Hematopoietic multipotent progenitor cell (in vitro differentiated cells): Measurements from ENCODE around the gene DTNBP1. TPM values are rescaled to one million over a fixed set of nuclear protein-coding genes. Genes with fewer than 3 reads are reported as not detected.

Experiments
- DNase-seq, 3 donors: peaks; one replicate each; pipeline ENCODE4 v3.0.0-alpha.2; 2011 to 2015; ENCODE audit warnings: low read depth in 2 of 3, low spot score in 2 of 3
- total RNA-seq: library from RNA; depleted of rRNA; stranded (reverse); fragments of >200 nt; gene quantifications from one replicate; pipeline ENCODE4 v1.2.3, GENCODE V29; 2012

DTNBP1 gene
- total RNA-seq, 1 donor: 17.5 TPM

DNA sequence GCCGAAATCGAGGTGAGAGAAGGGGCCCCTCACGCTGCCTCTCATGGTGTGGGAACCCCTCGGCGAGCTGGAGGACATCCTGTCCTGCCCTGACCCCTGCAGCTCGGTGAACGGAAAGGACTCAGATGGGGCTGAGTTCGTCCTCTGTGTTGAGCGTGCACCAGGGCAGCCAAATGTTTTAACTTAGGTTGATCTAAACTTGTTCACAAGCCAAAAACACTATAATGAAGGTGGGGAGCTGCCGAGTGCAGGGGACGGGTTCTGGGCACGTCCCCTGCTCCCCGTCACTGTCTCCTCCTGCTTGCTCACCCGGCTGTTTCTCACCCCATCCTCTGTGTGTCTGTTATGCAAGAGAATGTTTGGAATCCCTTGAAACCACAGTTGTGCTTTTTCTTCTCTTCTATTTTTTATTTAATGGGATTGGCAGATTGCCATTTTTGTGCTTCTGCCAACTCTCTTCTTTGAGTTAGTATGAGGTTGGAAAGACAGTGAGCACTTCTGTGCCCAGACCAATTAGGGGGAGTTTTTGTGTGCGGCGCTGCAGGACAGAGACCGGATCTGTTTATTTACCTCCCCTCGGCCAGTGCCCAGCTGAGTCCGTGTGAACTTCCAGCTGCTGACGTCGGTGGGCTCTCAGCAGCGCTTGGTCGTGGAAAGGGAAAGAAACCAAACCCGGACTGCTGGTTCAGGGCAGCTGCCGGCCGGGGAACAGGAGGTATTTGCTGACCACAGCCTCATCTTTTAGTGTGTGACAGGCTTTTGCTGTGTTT lies 158.1 kb downstream of the DTNBP1 start:
- DNase-seq: no peak

DNA sequence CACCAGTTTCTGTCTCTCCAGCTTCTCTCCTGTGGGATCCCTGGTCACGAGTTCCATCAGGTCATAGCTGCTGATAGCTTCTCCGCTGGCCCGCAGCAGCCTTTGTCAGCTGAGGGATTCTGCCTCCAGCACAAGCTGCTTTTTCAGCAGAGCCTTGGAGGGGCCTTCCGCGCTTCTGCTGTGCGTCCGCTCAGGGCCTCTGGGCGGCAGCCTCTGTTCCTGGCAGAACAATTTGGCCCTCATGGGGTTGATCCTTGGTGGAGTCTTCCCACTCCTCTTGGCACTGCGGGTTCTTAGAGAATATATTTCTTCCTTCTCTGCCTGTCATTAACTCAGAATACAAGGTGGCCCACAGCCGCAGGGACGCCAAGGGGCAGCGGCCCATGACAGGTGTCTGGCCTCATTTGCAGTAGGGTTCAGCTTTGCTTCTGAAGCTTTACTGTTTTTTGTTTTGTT lies 158.8 kb downstream of the DTNBP1 start:
- no peak for DNase-seq

DNA sequence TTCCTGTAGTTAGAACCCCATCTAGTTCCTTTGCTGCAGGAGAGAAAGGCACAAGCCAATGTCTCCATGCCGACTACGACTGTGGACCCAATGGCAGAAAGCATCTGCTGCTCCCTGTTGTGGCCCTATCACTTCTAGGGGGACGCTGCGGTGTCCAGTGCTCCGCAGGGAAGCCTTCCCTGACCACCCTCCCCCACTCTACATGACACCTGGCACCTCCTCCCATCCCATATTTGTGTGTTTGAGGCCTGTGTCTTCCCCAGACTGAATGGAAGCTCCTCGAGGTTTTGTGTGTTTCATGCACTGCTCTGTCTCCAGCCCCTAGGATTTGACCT lies 159.5 kb downstream of the DTNBP1 start:
- no peak for DNase-seq

DNA sequence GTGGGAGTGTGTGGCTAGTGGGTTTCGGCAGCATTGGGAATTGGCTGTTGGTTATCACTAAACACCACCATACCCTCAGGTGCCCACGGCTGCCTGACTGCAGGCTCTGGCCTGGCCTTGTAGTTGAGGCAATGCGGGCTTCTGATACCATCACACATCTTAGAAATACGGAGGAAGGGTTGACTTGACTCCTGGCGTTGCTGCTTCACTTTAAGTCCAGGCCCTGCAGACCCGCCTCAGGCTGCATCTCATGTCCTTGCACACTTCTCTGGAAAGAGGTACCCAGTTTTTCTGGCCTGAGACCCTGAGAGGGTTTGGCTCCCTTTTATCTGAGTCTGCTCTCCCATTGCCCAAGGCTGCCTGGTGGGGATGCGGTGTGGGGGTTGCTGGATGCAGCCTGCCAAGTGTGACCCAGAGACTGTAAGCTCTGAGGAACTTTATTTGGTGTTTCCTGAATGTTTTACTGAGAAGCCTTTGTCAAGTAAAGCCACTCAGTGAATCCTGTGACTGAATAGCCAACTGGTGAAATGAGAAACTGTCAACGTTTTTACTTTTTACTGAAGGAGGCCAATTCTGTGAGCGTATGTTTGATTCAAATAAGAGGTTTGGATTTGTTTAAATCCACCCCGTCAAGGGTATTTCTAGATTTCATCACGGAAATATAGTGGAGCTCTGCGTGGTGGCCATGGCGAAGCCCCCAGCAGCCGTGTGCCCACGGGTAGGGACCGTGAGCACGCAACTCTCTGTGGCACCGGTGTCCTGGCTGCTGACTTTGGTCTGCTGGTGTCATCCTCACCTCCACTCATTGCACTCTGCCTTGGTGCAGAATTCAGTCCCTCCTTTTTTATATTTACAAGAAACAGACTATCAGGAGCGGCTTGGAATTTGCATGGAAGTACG lies 160.1 kb downstream of the DTNBP1 start:
- no peak for DNase-seq

DNA sequence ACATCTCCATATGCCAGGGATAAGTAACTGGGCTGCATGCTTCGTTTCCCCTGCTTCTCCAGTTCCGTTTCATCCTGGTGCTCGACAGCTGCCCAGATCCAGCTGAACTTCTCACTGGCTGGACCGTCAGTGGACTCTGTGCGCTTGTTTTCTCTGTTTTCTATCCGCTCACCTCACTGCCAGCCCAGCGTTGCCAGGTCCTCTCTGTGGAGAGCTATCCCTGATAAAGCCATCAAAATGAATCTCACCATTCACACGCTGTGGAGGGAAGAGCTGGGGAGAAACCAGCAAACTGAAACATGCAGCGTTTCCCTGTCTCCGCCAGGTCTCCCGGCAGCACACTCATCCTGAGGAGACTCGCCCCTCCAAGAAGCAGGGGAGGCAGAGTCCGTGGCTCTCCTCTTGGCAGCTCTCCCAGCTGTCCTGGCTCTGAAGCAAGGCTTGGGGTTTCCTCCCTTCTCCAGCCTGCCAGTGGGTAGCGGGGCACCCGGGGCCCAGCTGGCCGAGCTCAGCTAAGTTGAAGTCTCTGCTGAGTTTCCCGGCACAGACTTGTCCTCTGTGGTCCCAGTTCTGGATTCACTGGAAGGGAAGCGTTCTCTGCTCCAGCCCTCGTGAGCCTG lies 160.9 kb downstream of the DTNBP1 start:
- DNase-seq: no peak

DNA sequence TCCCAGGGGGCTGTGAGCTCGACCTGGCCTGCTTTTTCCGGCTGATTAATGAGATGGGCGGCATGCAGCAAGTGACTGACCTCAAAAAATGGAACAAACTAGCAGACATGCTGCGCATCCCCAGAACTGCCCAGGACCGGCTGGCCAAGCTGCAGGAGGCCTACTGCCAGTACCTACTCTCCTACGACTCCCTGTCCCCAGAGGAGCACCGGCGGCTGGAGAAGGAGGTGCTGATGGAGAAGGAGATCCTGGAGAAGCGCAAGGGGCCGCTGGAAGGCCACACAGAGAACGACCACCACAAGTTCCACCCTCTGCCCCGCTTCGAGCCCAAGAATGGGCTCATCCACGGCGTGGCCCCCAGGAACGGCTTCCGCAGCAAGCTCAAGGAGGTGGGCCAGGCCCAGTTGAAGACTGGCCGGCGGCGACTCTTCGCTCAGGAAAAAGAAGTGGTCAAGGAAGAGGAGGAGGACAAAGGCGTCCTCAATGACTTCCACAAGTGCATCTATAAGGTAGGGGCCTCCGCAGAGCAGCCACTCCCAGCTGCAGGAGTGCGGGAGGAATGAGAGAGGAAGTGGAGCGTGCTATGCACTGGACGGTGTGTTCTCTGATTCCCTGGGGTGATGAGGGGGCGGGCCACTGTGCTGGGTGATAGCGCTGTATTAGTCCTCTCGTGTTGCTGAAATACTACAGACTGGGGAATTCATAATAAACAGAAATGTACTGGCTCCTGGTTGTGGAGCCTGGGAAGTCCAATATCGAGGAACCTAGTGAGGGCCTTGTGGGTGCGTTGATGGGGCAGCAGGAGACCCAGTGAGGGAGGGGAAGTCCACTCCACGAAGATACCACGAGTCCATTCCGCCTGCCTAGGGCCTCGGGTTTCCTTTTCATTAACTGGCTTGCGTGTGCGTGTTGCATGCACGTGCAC lies 161.7 kb downstream of the DTNBP1 start:
- no peak for DNase-seq

DNA sequence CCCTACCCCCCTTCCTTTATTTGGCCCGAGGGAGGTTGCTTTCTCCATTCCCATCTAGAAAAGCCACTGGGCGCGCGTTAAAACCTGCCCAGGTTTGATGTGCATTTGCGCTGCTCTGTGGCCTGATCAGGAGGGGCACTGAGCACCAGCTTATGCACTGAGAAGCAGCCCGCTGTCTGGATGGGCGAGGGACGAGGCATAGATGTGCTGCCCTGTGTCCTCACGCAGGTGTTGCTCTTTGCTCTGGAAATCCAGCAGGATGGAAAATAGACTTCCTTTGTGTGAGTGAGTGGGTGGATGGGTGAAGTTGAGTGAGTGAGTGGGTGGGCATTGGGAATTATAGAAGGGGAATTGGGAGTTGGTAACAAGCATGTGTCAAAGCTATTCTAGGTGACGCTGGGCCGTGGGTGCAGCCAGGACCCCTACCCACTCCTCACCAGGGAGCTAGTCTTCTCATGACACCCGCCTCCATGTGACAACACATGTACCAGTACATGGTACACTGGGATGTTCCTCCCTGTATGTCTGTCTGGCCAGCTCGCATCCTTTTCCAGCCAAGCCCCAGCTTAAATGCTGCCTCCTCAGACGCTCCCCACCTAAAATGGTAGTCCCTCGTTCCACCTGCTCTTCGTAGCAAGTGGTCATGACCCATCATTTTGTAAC lies 162.6 kb downstream of the DTNBP1 start:
- DNase-seq: no peak

DNA sequence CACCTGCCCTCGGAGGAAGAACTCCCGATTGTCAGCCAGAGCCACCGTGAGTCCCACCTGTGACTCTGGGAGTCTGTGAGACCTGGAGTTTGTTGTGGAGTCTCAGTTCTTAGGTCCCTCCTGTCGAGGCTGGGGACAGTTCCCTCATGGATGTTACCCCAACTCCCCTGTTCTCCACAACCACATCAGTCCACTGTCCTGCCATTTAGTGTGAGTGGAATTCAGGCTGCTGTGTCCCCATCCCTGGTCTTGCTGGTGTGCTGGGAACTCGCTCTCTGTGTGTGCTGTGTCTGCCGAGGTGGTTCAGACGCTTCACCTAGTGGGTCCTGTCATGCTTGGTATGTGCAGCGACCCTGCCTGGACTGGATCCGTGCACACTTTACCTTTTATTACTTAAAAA lies 163.2 kb downstream of the DTNBP1 start:
- DNase-seq: no peak

DNA sequence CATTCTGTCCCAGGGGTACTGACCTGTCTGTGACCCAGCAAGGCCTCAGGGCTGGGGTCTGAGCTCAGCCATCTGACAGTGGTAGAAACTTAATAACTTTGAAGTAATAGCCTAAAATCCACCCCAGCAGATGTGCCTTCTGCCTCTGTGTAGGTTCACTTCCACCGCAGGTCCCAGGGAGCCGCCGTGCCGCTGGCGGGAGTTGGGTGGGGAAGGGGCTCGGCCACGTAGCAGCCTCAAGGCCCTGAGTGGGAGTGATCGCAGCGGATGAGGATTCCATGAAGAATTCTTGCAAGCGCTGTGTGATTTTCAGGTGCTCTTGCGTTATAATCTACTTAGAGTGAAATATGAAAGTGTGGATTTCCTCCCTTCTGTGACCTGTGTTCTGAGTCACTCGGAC lies 163.7 kb downstream of the DTNBP1 start:
- no peak for DNase-seq

DNA sequence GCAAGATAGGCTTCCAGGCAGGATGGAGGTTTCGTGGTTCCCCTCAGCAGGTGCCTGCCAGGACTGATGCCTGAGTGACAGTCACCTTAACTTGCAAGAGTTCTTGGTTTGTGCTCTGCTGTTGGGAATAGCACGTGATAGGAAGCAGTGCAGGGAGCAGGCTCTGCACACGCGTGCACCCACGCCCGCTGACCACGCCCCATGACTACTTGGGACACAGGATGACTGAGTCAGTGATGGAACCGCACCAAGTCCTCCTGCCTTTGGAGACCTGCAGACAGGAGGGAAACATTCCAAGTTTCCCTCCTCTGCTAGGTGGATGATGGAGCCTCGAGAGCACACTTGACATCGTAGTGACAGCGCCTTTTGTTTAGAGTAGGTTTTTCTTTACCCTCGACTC lies 164.2 kb downstream of the DTNBP1 start:
- DNase-seq: no peak

DNA sequence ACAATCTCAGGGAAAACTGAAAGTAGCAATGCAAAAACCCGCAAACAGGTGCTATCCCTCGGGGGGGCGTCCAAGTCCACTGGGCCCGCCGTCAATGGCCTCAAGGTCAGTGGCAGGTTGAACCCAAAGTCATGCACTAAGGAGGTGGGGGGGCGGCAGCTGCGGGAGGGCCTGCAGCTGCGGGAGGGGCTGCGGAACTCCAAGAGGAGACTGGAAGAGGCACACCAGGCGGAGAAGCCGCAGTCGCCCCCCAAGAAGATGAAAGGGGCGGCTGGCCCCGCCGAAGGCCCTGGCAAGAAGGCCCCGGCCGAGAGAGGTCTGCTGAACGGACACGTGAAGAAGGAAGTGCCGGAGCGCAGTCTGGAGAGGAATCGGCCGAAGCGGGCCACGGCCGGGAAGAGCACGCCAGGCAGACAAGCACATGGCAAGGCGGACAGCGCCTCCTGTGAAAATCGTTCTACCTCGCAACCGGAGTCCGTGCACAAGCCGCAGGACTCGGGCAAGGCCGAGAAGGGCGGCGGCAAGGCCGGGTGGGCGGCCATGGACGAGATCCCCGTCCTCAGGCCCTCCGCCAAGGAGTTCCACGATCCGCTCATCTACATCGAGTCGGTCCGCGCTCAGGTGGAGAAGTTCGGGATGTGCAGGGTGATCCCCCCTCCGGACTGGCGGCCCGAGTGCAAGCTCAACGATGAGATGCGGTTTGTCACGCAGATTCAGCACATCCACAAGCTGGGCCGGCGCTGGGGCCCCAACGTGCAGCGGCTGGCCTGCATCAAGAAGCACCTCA lies 166.3 kb downstream of the DTNBP1 start:
- no peak for DNase-seq

DNA sequence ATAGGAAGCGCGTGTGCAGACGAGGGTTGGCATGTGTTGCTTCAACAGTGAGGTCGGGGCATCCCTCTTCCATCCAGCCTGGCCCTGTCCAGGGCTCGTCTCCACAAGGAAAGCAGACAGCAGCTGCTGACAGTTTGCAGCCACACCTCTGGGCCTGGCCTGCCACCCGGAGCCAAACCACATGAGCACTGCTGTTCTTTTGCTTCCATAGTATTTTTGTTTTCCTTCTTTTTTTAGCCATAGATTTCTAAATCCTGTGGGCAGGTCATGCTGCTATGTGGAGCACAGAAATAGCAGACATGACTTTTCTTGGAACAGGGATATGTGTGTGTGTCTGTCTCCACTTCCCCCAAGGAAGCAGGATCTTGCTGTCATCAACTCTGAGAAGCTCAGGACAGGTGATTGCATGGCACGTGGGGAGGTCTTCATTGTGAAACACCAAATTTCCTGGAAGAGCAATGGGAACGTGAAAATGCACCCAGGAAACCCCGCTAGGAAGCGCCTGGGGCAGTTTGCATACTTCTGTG lies 167.4 kb downstream of the DTNBP1 start:
- DNase-seq: no peak

DNA sequence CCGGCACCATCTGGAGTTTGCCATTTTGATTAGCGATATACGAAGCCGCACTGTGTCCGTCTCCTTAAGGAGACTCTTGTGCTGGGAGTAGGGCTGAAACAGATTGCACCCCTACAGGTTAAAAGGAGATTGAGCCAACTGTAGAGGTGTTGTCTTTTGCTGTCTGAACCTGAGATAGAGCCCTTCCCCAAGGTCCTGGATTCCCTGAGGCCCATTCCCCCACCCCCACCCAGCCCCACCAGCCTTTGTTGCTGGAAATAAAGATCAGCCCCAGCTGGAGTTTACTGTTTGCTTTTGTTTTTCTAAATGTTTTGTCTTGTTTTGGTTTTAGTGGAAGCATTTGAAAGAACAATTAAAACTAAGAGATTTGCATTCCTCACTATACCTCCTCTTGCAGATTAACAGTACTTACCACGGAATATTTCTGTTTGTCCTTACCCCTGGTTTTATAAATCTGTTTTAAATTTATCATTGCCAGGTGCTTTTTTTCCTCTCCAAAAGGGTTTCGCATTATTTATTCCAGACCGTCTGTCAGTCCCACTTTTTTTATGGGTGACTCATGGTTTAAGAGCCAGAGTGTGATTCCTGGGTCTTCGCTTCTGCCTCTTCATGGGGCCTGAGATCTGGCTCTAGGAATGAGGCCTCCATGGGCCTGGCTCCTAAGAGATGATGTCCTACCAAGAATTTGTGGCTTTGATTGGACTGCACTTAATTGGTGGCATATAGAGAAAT lies 169.2 kb downstream of the DTNBP1 start:
- no peak for DNase-seq

DNA sequence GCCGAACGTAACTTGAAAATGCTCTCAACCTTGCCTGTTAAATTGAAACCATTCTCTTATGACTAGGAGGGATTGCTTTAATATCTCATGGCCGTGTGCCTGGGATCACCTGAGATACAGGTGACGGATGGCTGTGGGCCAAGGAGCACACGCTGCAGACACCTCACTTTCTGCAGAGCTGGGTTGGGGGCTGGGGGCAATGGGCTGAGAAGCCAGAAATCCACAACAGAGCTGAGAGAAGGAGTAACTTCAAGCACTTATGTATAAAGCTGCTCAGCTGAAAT lies 170.9 kb downstream of the DTNBP1 start:
- DNase-seq: no peak

DNA sequence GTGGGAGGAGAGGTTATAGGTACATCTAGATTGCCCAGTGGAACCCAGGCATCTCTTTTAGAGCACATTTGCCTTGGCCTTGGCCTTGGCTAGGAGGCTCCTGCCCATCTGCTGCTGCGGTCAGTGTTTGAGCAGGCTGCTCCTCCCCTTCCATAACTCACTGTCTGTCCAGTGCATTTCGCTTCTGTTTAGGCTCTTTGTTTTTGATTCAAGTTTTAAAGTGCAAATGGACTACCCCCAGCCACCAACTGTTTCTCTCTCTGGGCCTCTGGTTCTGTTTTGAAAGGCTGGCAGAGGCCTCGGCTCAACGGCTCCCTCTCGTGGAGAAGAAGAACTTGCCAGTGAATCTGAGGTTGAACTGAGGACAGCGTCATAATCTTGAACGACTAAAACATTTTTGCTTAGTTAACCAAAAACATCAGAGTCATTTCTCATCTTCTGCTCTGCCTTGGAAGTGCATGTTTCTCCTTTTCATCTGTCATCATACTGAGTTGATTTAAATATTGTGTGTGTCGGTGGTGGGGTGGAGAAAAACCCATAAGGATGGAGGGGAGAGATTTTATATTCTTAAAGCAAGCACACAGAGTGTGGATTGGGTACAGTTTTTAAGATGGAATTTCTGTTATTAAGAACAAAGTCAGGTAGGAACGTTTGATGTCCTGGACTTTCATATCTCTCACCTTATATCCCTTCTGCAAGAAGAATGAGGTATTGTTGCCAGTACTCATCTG lies 171.4 kb downstream of the DTNBP1 start:
- peak; percentile 42 to 88 (median 76) for DNase-seq

DNA sequence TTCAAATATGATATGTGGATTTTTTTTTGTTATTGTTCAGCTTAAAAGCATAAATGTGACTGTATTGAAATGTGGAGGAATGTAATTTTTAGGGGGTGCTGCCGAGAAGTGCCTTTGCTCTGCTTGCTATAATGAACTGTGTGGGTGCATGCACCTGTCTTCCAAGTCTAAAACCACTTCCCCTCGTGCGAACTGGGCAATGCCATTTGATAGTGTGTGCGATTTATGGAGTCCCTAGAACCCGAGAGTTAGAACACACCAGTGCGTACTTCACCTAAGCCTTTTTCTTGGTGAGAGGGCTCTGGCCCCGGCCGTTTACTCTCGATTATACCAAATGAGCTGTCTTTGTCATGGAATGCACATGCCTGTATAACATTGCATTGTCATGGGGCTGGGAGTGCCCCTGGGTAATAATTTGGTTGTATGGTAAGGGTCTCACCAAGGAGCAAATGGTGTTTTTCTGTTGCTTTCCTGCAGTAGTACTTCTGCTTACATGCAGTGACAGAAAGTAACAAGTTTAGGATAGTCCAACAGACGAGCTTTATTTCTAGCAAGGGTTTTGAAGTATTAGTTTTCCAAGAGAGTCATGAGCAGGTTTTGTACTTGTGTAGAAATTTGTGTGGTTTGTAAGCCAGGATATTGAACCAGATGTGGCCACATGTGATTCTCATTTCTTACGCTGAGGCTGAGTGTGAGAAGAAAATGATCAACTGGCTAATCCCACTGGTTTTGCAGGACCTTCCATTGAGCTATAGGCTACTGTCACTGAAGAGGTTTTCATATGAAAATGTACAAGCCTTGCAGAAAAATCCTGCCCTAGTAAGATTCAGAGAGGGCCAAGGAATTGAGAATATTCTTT lies 172.4 kb downstream of the DTNBP1 start:
- DNase-seq: peak in 1 of 3 donors; percentile 33
